Right ventricle myocardium inferior (tissue), 1 donor: ENCODE measurements around the gene CPOX. TPM values are rescaled to one million over a fixed set of nuclear protein-coding genes. Genes with fewer than 3 reads are reported as not detected.
A peak's percentile ranks its signal among the peaks of the same experiment; 100 is the strongest.
"Not testable (repeated sequence)": the region's sequence is repeated elsewhere in the genome, so short reads cannot be mapped to it uniquely, and the experiment has no call there.

Experiments used
- ATAC-seq: fragments of 200-7000 bp; cut with Tn5 transposase; one replicate; pipeline ENCODE4 v1.9.1; 2020; ENCODE audit warnings: mild to moderate bottlenecking, moderate library complexity
- DNase-seq: peaks from one replicate; pipeline ENCODE4 v3.0.0; 2021; ENCODE audit errors: missing footprints
- intact Hi-C: fragments of 100-400 bp; cut with DNase I; formaldehyde crosslinking; loops from one replicate; pipeline ENCODE4 v1.11.0; 2022
- long read RNA-seq: library from polyadenylated mRNA; unstranded; transcript quantifications from one replicate; pipeline ENCODE4 v2.0.0, GENCODE V29; 2021
- total RNA-seq: library from RNA; stranded (reverse); fragmentation: NEBNext Ultra II Directional; extraction: Animal tissue kit (Norgen Biotek cat#: 25700); gene quantifications from one replicate; pipeline ENCODE4 v1.2.1, GENCODE V29; 2021
- donor health status: DM: no; HTN: yes; CAD: no; lungs with severe emphysema.

CPOX gene
- total RNA-seq = 11.8 TPM
- long read RNA-seq, transcript CPOX-201 (7 exons, 2,821 nt) = major isoform, 24 of 26 reads
- long read RNA-seq, partial matches to known transcripts = 0 of 26 reads
- long read RNA-seq, other reads (novel, unspliced or antisense) = 2 of 26 reads

DNA sequence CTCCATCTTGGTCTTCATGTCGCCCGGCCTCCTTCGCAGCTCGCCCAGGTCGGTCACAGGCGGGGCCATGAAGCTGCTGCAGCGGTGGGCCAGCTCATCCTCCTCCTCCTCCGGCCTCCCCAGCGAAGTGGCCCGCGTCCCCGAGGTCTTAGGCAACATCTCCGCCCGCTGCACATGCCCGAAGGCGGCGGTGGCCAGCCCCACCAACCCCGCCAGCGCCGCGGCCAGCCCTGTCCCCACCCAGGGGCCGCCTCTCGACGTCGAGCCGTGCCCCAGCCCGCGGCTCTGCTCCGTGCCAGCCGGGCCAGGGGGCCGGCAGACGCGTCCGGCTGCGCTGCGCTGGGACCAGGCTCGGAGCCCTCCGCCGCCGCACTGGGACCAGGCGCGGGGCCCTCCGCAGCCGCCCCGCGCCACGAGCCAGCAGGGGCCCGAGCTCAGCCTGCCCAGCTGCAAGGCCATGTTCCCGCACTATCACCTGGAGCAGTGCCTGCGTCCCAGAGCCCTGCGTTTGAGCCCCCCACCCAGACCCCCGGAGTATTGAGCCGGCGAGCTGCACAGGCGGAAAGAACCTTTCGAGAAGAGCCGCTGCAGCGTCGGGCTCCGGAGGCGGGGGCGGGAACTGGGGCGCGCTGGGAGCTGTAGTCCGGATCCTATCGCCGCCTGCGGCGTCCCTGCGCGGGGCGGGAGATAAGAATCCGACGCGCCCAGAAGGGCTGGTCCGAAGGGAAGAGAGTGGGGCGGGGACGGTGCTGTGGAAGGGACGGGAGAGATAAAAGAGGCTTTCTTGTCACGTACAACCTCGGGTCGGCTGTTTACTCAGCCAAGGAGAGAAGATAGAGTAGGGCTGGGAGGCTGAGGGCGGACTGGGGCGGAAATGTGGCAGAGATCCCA, at the start of gene CPOX:
Gene CPOX, minus strand, starts transcription at position 566 of the 891 bp plus-strand sequence. Its CDS starts 107 bp downstream, at position 459.
- ATAC-seq (peak; percentile 98), DNase-seq (peak; percentile 96)
- intact Hi-C loops = loop anchor here (2.0 to 5.0 kb wide), 2 partner anchors 70 to 399 kb away; partner anchors contain the start of gene CLDND1

DNA sequence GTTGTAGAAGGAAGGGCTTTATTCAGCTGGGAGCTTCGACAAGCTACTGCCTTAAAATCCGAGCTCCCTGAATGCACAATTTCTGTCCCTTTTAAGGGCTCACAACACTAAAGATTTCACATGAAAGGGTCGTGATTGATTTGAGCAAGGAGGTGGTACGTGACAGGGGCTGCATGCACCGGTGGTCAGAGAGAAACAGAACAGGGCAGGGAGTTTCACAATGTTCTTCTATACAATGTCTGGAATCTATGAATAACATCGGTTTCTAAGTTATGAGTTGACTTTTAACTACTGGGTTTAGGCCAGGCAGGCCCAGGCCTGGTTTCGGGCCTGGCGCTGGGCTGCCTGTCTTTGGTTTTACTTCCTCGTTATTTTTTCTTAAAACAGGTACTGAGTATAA, 49.4 kb upstream of the CPOX start:
- intact Hi-C loops, ATAC-seq, DNase-seq: not testable (repeated sequence)

DNA sequence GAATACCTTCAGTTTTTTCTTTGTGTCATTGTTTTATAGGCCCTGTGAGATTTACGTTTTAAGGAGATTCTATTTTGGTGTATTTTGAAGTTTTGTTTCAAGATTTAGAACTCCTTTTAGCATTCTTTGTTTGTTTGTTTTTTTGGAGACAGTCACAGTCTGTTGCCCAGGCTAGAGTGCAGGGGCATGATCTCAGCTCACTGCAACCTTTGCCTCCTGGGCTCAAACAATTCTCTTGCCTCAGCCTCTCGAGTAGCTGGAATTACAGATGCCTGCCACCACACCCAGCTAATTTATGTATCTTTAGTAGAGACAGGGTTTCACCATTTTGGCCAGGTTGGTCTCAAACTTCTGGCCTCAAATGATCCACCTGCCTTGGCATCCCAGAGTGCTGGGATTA, 48.3 kb upstream of the CPOX start:
- intact Hi-C loops, DNase-seq, ATAC-seq: not testable (repeated sequence)

DNA sequence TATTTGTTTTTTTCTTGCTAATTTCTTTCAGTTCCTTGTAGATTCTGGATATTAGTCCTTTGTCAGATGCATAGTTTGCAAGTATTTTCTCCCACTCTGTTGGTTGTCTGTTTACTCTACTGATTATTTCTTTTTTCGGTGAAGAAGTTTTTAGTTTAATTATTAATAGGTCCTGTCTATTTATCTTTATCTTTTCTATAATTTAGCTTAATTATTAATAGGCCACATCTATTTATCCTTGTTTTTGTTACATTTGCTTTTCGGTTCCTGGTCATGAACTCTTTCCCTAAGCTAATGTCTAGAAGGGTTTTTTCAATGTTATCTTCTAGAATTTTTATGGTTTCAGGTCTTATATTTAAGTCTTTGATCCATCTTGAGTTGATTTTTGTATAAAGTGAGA, 45.1 kb upstream of the CPOX start:
- ATAC-seq, intact Hi-C loops, DNase-seq: not testable (repeated sequence)

DNA sequence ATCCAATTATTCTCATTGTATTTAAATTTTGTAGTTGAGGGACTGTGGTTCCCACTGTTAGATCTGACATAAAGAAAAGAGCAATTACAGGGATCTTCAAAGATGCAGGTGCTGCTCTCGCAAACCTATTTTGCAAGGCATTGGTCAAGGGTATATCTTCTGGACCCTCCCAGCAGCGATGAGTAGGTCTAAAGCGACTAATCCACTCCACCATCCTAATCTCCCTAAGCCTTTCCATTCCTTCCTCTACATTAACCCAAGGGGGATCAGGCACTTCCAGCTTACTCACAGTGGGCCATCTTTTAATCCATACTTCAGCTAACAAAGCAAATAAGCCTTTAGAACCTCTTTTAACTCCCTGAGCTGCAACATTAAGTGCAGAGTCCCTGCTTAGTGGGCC, 37.0 kb upstream of the CPOX start:
- ATAC-seq (no peak), DNase-seq (no peak)
- intact Hi-C loops = no loop called here

DNA sequence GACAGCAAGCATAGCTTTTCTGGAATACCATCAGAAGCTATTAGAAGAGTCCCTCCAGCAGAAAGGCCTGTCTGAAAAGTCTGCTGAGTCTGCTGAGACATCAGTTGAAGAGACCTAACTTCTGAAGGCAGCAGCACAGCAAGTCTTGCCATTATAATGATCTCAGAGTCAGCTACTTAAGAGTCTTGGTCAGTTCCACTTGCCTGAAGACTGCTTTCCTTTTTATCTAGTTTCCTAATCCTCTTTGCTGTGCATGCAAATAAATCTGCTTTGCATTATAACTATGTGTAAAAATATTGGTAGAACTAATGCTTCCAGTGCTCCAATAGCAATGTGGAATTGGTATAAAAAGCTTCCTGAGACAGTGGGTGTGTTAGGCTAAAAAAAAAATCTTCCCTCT, 34.9 kb upstream of the CPOX start:
- no peak for DNase-seq
- intact Hi-C loops = no loop called here
- ATAC-seq = no peak

DNA sequence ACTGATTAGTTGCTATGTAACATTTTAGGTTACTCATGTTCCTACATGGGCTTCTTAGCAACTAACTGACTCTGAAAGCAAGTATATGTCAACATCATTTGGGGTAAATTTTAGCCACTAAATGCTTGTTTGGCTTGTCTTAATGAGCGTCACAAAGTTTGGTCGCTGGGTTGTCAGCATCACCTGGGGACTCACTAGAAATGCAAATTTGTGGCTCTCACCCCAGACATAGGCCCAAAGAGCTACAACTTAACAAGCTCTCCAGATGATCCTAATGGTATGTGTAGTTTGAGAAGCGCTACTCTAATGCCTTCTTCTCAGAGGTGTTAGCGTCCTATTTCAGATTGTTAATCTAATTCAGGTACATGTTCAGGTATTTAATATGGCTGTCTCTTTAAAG, 32.7 kb upstream of the CPOX start:
- intact Hi-C loops = no loop called here
- no peak for DNase-seq
- ATAC-seq = no peak

DNA sequence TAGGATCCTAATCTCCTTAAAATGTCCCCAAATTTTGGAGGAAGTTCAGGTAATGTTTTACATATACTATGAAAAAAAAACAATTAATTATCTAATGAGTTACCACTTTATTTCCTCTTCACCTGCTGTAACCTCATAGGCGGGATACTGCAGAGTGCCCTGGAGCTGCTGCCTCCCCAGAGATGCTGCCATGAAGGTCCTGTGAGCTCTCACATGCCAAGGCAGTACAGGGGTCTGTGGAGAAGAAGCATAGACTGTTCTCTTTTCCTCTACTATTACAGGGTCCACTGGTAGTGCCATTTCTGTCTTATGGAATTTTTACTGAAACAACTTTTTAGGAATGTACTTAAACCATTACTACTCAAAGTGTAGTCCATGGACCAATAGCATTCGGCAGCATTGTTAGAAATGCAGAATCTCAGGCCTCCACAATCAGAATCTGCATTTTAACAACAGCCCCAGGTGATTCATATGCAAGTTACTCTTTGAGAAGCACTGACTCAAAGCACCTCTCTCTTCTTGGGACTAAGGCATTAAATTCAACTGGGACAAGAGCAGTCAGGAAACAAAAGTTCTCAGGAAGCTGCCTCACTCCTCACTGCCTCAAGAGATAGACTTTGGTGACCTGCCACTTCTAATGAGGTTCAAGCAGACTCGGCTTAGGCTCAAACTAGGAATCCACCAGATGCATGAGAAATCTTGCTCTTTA, 30.3 kb upstream of the CPOX start:
- intact Hi-C loops = no loop called here
- no peak for DNase-seq
- ATAC-seq = no peak

DNA sequence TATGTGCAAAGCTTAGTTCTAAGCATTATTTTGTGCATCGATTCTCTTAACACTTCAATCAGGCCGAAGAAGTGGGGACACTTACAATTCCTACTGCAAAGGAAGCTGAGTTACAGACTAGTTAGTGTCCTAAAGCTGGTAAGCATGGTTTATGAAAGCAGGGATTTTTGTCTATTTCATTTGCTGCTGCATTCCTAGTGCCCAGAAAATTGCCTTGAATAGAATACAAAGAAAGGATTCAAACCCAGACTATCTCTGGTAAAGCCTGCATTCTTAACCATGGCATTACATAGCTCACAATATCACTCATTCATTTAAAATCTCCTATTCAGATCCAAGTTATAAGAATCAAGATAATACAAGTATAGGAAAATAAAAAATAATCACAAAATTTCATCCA, 24.4 kb upstream of the CPOX start:
- intact Hi-C loops = no loop called here
- ATAC-seq (no peak), DNase-seq (no peak)

DNA sequence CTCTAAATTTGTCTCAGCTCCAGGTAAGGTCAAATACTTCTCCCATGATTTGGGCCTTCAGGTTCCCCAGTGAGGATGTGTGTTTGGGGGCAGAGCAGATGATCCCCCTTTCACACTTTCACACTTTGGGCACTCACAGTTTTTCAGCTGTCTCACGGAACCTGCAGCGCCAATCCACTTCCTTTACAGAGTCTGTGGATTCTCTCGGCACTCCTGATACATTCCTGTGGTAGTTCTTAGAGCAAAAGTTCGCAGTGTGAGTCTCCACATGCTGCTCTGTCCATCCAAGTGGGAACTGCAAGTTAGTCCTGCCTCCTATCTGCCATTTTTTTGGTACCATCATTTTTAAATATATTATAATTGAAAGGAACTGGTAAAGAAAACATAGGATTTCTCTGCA, 20.2 kb upstream of the CPOX start:
- ATAC-seq (no peak), DNase-seq (no peak)
- intact Hi-C loops = no loop called here

DNA sequence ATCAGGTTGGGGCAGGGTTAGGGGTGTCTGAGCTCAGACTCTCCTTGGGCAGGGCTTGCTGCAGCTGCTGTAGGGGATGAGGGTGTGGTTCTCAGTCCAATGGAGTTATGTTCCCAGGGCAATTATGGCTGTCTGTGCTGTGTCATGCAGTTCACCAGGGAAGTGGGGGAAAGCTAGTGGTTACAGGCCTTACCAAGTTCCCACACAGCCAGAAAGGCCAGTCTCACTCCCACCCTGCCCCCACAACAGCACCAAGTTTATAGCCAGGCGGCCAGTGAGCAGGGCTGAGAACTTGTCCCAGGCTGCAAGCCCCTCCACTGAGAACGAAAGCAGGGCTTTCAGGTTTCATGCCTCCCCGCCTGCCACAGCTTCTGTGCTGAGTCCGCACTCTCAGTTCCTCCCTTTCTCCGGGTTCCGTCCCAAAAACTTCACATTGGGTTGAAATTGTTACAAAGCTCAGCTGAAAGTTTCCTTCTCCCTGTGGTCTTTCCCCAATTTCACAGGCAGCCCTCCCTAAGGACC, 19.6 kb upstream of the CPOX start:
- DNase-seq = no peak
- intact Hi-C loops = no loop called here
- ATAC-seq = peak; percentile 62

DNA sequence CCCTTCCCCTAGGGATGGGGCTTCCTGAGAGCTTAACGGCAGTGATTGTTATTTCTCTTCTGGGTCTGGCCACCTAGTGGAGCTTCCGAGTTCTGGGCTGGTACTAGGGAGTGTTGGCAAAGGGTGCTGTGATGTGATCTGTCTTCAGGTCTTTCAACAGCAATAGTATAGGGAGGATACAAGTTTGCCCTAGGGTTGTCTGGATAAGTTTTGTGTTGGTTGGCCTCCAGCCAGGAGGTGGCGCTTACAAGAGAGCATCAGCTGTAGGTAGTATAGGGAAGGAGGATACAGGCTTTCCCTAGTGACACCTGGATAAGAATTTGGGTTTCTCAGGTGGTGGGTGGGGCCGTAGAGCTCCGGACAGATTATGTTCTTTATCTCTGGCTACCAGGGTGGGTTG, 19.2 kb upstream of the CPOX start:
- intact Hi-C loops = no loop called here
- no peak for ATAC-seq
- no peak for DNase-seq

DNA sequence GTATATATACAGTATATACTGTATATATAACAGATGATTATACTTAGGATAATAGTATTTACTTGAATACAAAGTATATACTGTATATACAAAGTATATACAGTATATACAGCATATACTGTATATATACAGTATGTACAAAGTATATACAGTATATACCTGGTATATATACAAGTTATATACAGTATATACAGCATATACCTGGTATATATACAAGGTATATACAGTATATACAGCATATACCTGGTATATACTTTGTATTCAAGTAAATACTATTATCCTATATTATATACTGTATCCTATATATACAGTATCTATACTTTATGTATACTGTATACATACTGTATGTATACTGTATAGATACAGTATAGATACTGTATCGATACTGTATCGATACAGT, 14.6 kb upstream of the CPOX start:
- ATAC-seq = no peak
- intact Hi-C loops = no loop called here

DNA sequence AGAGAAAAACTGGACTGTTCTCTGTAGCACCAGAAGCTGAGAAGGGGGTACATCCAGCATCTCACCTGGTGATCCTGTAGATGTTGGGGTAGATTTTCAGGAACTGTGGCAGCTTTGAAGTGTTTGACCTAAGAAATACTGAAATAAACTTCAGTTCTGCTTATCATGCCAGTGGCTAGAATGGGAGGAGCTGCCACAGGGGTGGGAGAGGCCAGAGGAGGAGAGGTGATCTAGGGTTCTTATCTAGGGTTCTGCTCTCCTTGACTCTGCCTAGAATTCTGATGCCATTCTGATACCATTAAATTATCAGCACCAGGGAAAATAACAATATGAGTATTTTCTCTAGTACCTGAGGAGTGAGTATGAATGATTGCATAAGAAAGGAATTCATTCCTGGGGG, 10.2 kb upstream of the CPOX start:
- DNase-seq (no peak), ATAC-seq (no peak)
- intact Hi-C loops = loop anchor here (5.0 kb wide), 1 partner anchor 129 kb away; no protein-coding TSS in a partner anchor

More for the DNA sequence above, 14.6 kb upstream of the CPOX start:
- DNase-seq = no peak

DNA sequence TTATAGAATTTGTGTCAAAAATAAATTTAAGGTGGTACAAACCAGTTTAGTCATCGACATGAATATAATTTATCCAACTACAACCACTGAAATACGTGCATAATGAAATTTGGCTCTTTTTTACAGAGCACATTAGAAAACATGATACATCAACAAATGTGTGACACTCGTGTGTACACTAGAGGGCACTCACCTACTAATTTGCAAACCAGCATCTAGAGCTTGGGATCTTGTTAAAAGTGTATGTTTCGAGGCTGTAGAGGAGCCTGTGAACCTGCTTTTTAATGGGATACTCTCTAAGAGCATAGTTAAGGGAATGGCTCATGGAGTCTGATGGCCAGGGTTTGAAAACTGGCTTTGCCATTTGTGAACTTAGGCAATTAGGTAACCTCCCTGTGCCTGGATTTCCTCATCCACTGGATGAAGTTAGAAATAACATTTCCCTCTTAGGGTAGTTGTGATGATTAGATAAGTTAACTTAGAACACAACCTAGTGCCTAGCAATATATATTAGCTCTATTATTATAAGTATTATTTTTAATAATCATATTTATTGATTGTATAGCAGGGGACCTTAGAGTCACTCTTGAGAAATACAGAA, 8.8 kb upstream of the CPOX start:
- ATAC-seq (peak; percentile 59), DNase-seq (no peak)
- intact Hi-C loops = loop anchor here (1.0 to 5.0 kb wide), 2 partner anchors 130 to 210 kb away; no protein-coding TSS in a partner anchor

DNA sequence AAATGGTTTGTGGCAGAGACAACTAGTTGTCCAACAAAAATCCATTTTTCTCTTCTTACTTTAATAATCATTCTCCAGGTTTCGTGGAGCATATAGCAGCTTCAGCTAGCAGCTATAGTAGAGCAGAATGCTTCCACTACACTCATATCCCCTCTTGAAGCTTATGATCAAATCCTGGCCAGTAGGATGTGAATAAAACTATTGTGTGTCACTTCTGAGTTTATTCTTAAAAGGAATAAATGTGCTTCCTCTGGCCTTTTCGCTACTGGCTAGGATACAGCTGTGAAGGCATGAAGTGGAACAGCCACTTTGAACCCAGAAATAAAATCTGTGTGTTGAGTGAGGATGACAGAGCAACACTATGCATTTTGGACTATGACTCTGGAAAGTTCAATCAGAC, 7.8 kb upstream of the CPOX start:
- ATAC-seq (no peak), DNase-seq (no peak)
- intact Hi-C loops = loop anchor here (5.0 kb wide), 1 partner anchor 131 kb away; no protein-coding TSS in a partner anchor

DNA sequence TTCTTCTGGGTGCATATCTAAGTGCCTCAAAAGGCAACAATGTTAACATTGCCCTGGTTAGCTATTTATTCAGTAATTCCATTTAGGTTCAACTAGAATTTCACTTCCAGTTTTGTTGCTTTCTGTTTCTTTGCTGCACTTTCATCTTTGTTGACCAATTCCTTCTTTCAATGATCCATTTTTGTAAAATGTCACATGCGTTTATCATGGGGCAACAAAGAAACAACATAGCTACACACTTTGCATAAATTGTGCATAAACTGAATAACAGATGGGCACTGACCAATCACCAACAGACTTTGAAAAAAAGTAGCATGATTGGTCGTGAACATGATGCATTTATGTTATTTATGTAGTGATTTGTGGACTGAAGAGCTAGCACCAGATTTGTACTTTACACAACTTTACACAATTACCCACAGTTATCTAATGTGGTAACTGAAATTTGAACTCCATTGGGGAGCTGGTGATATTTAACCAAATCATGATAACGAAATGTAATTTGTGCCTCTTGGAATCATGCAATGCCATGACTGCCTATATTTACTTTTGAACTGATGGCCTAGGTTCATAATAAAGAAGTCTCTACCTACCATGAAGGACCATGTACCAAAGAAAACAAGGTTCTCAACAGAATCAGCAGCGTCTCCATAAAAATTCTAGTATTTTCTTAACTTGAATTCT, 7.1 kb upstream of the CPOX start:
- DNase-seq = no peak
- ATAC-seq = no peak
- intact Hi-C loops = loop anchor here (5.0 kb wide), 1 partner anchor 132 kb away; no protein-coding TSS in a partner anchor
